WTC11 (cell line): ENCODE measurements around the gene PAPLN. TPM values are rescaled to one million over a fixed set of nuclear protein-coding genes. Genes with fewer than 3 reads are reported as not detected.

Source experiments
- ATAC-seq: fragments of 200-7000 bp; cut with Tn5 transposase; 2 replicates; pipeline ENCODE4 v1.10.0; 2021; ENCODE audit warnings: mild to moderate bottlenecking, moderate library complexity
- CTCF ChIA-PET: fragments of 300-600 bp; sonication (Branson Sonifier 250); formaldehyde crosslinking; loops from one replicate; lab custom pipeline; 2021; ENCODE audit warnings: antibody characterized with exemption; lab: Charles Lee
- POLR2A ChIA-PET: fragments of 350-600 bp; sonication (Branson Sonifier 250); formaldehyde crosslinking; loops from one replicate; lab custom pipeline; 2021; ENCODE audit warnings: antibody characterized with exemption; lab: Charles Lee
- DNase-seq: peaks from one replicate; pipeline ENCODE4 v3.0.0; 2021; ENCODE audit warnings: low spot score
- H3K27ac Mint-ChIP-seq: 2 replicates; pipeline ENCODE4 v1.8.0; 2021; ENCODE audit warnings: mixed read lengths
- H3K27me3 Mint-ChIP-seq: 2 replicates; pipeline ENCODE4 v1.8.0; 2021; ENCODE audit warnings: low read depth, mild to moderate bottlenecking, moderate library complexity, mixed read lengths
- H3K36me3 Mint-ChIP-seq: 2 replicates; pipeline ENCODE4 v1.8.0; 2021; ENCODE audit warnings: mixed read lengths
- H3K4me1 Mint-ChIP-seq: 2 replicates; pipeline ENCODE4 v1.8.0; 2022; ENCODE audit warnings: mixed read lengths
- H3K4me3 Mint-ChIP-seq: 2 replicates; pipeline ENCODE4 v1.8.0; 2021; ENCODE audit warnings: mild to moderate bottlenecking, moderate library complexity, mixed read lengths
- H3K9me3 Mint-ChIP-seq: 2 replicates; pipeline ENCODE4 v1.8.0; 2021; ENCODE audit warnings: mixed read lengths
- ATF1 ChIP-seq: sonication (generic); formaldehyde crosslinking; IDR thresholded peaks from 2 replicates; pipeline ENCODE4 v1.8.1; 2023; ENCODE audit warnings: mild to moderate bottlenecking, moderate library complexity, missing genetic modification reagents
- ATF3 ChIP-seq: sonication (generic); formaldehyde crosslinking; conservative IDR thresholded peaks from 2 replicates; pipeline ENCODE4 v1.8.1; 2022; ENCODE audit warnings: mild to moderate bottlenecking, missing genetic modification reagents
- E2F4 ChIP-seq: sonication (generic); formaldehyde crosslinking; IDR thresholded peaks from 2 replicates; pipeline ENCODE4 v1.8.1; 2022; ENCODE audit warnings: low read depth, mild to moderate bottlenecking, moderate library complexity, missing genetic modification reagents, borderline replicate concordance
- ERG ChIP-seq: fragments of 250-450 bp; sonication (Bioruptor Pico); IDR thresholded peaks from 2 replicates; pipeline ENCODE4 v1.8.0; 2021; ENCODE audit warnings: mild to moderate bottlenecking
- ETV6 ChIP-seq: sonication (generic); formaldehyde crosslinking; IDR thresholded peaks from 2 replicates; pipeline ENCODE4 v1.8.1; 2022; ENCODE audit warnings: mild to moderate bottlenecking, missing genetic modification reagents
- FOXJ3 ChIP-seq: sonication (generic); formaldehyde crosslinking; IDR thresholded peaks from 2 replicates; pipeline ENCODE4 v1.9.0; 2021; ENCODE audit warnings: missing genetic modification reagents, mild to moderate bottlenecking, borderline replicate concordance
- FOXK1 ChIP-seq: sonication (generic); formaldehyde crosslinking; IDR thresholded peaks from 2 replicates; pipeline ENCODE4 v1.8.0; 2022; ENCODE audit warnings: mild to moderate bottlenecking, moderate library complexity, missing genetic modification reagents
- FOXP4 ChIP-seq: sonication (generic); formaldehyde crosslinking; IDR thresholded peaks from 2 replicates; pipeline ENCODE4 v1.8.0; 2022; ENCODE audit warnings: mild to moderate bottlenecking, missing genetic modification reagents
- MLX ChIP-seq: sonication (generic); formaldehyde crosslinking; IDR thresholded peaks from 2 replicates; pipeline ENCODE4 v1.8.1; 2023; ENCODE audit warnings: mild to moderate bottlenecking, missing genetic modification reagents, moderate library complexity
- NR2C2 ChIP-seq: sonication (generic); formaldehyde crosslinking; IDR thresholded peaks from 2 replicates; pipeline ENCODE4 v1.8.0; 2022; ENCODE audit warnings: mild to moderate bottlenecking, missing genetic modification reagents
- NR3C1 ChIP-seq: sonication (generic); formaldehyde crosslinking; conservative IDR thresholded peaks from 2 replicates; pipeline ENCODE4 v1.8.1; 2023; ENCODE audit warnings: low read depth, mild to moderate bottlenecking, missing genetic modification reagents
- ZNF281 ChIP-seq: sonication (generic); formaldehyde crosslinking; IDR thresholded peaks from 2 replicates; pipeline ENCODE4 v1.8.0; 2023; ENCODE audit warnings: mild to moderate bottlenecking, missing genetic modification reagents
- ZNF396 ChIP-seq: fragments of 250-450 bp; sonication (Bioruptor Pico); IDR thresholded peaks from 2 replicates; pipeline ENCODE4 v1.8.0; 2021; ENCODE audit warnings: mild to moderate bottlenecking, moderate library complexity, borderline replicate concordance
- ZNF423 ChIP-seq: fragments of 250-450 bp; sonication (Bioruptor Pico); IDR thresholded peaks from 2 replicates; pipeline ENCODE4 v2.1.2; 2022; ENCODE audit warnings: mild to moderate bottlenecking, moderate library complexity
- ZNF532 ChIP-seq: fragments of 250-450 bp; sonication (Bioruptor Pico); IDR thresholded peaks from 2 replicates; pipeline ENCODE4 v1.9.0; 2021; ENCODE audit warnings: mild to moderate bottlenecking, borderline replicate concordance
- total RNA-seq: library from RNA; stranded (reverse); gene quantifications from 3 replicates; pipeline ENCODE4 v1.2.3, GENCODE V29; 2021

The PAPLN gene
- total RNA-seq, 1 experiment from 2014 or later = 9.3 TPM

- Mint-ChIP-seq H3K36me3 (no peaks in the 10 kb centered on the region), H3K4me1 (no peaks in the 10 kb centered on the region)
- no peak for TF ChIP-seq ERG
- no peak for TF ChIP-seq ZNF532 (CRISPR knock-in tag)
- TF ChIP-seq ZNF396 = no peak
- TF ChIP-seq E2F4 = no peak
- no peak for TF ChIP-seq ZNF281 (CRISPR knock-in tag)
- no peak for TF ChIP-seq FOXJ3
- no peak for TF ChIP-seq FOXK1
- TF ChIP-seq, all 79 proteins: peak for 0
- CTCF ChIA-PET = no interaction called here
- DNase-seq (no peak), ATAC-seq (no peak)
- Mint-ChIP-seq H3K27ac (no peak overlapping the region), H3K9me3 (no peaks in the 10 kb centered on the region), H3K27me3 (no peaks in the 10 kb centered on the region), H3K4me3 (no peak overlapping the region)
- POLR2A ChIA-PET = no interaction called here
These were observed 20.8 kb downstream of the PAPLN start for GRCh38 chr14:73258076-73258475.

GRCh38 chr14:73258845-73259611 is 21.7 kb downstream of the PAPLN start:
- no peaks in the 10 kb centered on the region for H3K36me3 Mint-ChIP-seq
- no peaks in the 10 kb centered on the region for H3K27me3 Mint-ChIP-seq
- no peak overlapping the region for H3K27ac Mint-ChIP-seq
- H3K4me3 Mint-ChIP-seq = no peak overlapping the region
- no peaks in the 10 kb centered on the region for H3K9me3 Mint-ChIP-seq
- DNase-seq (no peak), ATAC-seq (no peak)
- CTCF ChIA-PET = no interaction called here
- POLR2A ChIA-PET = no interaction called here
- no peaks in the 10 kb centered on the region for H3K4me1 Mint-ChIP-seq
- no peak for TF ChIP-seq MLX (CRISPR knock-in tag)
- TF ChIP-seq NR2C2 (CRISPR knock-in tag) = no peak
- TF ChIP-seq ZNF423 (CRISPR knock-in tag) = no peak
- no peak for TF ChIP-seq ETV6 (CRISPR knock-in tag)
- no peak for TF ChIP-seq ERG
- TF ChIP-seq ATF1 (CRISPR knock-in tag) = no peak
- TF ChIP-seq NR3C1 (CRISPR knock-in tag) = no peak
- TF ChIP-seq ATF3 (CRISPR knock-in tag) = no peak
- no peak for TF ChIP-seq FOXP4 (CRISPR knock-in tag)
